IMR-90 (cell line): ENCODE data around the gene GNG8. TPM values are rescaled to one million over a fixed set of nuclear protein-coding genes. Genes with fewer than 3 reads are reported as not detected.

ENCODE experiments used
- ATAC-seq: fragments of 200-7000 bp; cut with Tn5 transposase; 2 replicates; pipeline ENCODE4 v1.9.1; 2020; ENCODE audit warnings: low read depth, mild to moderate bottlenecking, moderate library complexity
- Bru-seq: library from RNA; stranded (reverse); fragments of 400-500 nt; gene quantifications from one replicate; lab custom pipeline; 2021; lab: Mats Ljungman, UMichigan
- BruChase-seq, 2 experiments: library from RNA; stranded (reverse); fragments of 400-500 nt; gene quantifications; one replicate each; lab custom pipeline; 2021; lab: Mats Ljungman, UMichigan
- BruUV-seq: library from RNA; stranded (reverse); fragments of 400-500 nt; replicated peaks from 2 replicates; lab custom pipeline; 2021; lab: Mats Ljungman, UMichigan
- CTCF ChIA-PET: fragments of 300-600 bp; formaldehyde crosslinking; extraction: SDS; loops from one replicate; lab custom pipeline; 2021; ENCODE audit warnings: antibody characterized with exemption; lab: Yijun Ruan, JAX
- POLR2A ChIA-PET: fragments of 300-600 bp; sonication (Branson Sonifier 250); formaldehyde crosslinking; loops from one replicate; lab custom pipeline; 2022; ENCODE audit warnings: antibody characterized with exemption; ENCODE audit not compliant: unreplicated experiment; lab: Charles Lee
- DNase-seq: peaks from one replicate; pipeline ENCODE4 v3.0.0; 2013
- H2AFZ ChIP-seq: replicated peaks from 2 replicates; pipeline ENCODE3; 2013; ENCODE audit warnings: low read length, mild to moderate bottlenecking; ENCODE audit not compliant: poor library complexity
- H2AK5ac ChIP-seq: 2 replicates; pipeline ENCODE4 v1.6.1; 2013; ENCODE audit warnings: low read depth, low read length, inconsistent platforms
- H2AK9ac ChIP-seq: replicated peaks from 2 replicates; pipeline ENCODE3; 2013; ENCODE audit warnings: mild to moderate bottlenecking, low read depth, low read length, moderate library complexity; ENCODE audit not compliant: poor library complexity
- H2BK120ac ChIP-seq: 2 replicates; pipeline ENCODE4 v1.6.1; 2013; ENCODE audit warnings: low read depth, low read length, inconsistent platforms
- H2BK15ac ChIP-seq: 3 replicates; pipeline ENCODE4 v1.6.1; 2013; ENCODE audit warnings: low read depth, low read length, inconsistent platforms
- H2BK20ac ChIP-seq: 2 replicates; pipeline ENCODE4 v1.6.1; 2013; ENCODE audit warnings: low read depth, mild to moderate bottlenecking, inconsistent platforms, low read length, moderate library complexity
- H2BK5ac ChIP-seq: 2 replicates; pipeline ENCODE4 v1.6.1; 2013; ENCODE audit warnings: mild to moderate bottlenecking, low read depth, low read length, inconsistent platforms; ENCODE audit not compliant: poor library complexity, severe bottlenecking
- H3K14ac ChIP-seq: replicated peaks from 2 replicates; pipeline ENCODE4 v1.6.1; 2013; ENCODE audit warnings: low read depth, low read length, inconsistent platforms
- H3K18ac ChIP-seq: 2 replicates; pipeline ENCODE4 v1.6.1; 2013; ENCODE audit warnings: low read depth, low read length, control low read depth
- H3K23ac ChIP-seq: 2 replicates; pipeline ENCODE4 v1.6.1; 2013; ENCODE audit warnings: low read depth, low read length, inconsistent platforms
- H3K27ac ChIP-seq: 2 replicates; pipeline ENCODE4 v1.5.1; 2013; ENCODE audit warnings: mild to moderate bottlenecking, control low read depth, low read length; ENCODE audit not compliant: insufficient read depth
- H3K27me3 ChIP-seq: 2 replicates; pipeline ENCODE4 v1.6.1; 2013; ENCODE audit warnings: low read length; ENCODE audit not compliant: control insufficient read depth, insufficient read depth
- H3K36me3 ChIP-seq: 2 replicates; pipeline ENCODE4 v1.6.1; 2013; ENCODE audit warnings: low read length, mixed read lengths; ENCODE audit not compliant: control insufficient read depth, insufficient read depth
- H3K4ac ChIP-seq: 2 replicates; pipeline ENCODE4 v1.6.1; 2013; ENCODE audit warnings: low read depth, low read length, inconsistent platforms
- H3K4me1 ChIP-seq: 2 replicates; pipeline ENCODE4 v1.6.1; 2013; ENCODE audit warnings: low read length, mixed read lengths; ENCODE audit not compliant: control insufficient read depth, insufficient read depth
- H3K4me2 ChIP-seq: 2 replicates; pipeline ENCODE4 v1.6.1; 2013; ENCODE audit warnings: low read depth, mild to moderate bottlenecking, control low read depth, low read length, moderate library complexity
- H3K4me3 ChIP-seq: 2 replicates; pipeline ENCODE4 v1.5.1; 2013; ENCODE audit warnings: low read depth, mild to moderate bottlenecking, control low read depth, low read length, moderate library complexity; ENCODE audit not compliant: insufficient read depth
- H3K56ac ChIP-seq: 2 replicates; pipeline ENCODE4 v1.6.1; 2013; ENCODE audit warnings: low read length, inconsistent platforms; ENCODE audit not compliant: insufficient read depth; ENCODE audit errors: extremely low read depth
- H3K79me1 ChIP-seq, 2 experiments: 2 replicates each; pipeline ENCODE4 v1.6.1; 2013; ENCODE audit warnings: low read length in 2 of 2, inconsistent platforms in 1 of 2, low read depth in 1 of 2
- H3K9ac ChIP-seq: 2 replicates; pipeline ENCODE4 v1.6.1; 2013; ENCODE audit warnings: low read depth, low read length, control low read depth
- H3K9me1 ChIP-seq: 2 replicates; pipeline ENCODE4 v1.6.1; 2013; ENCODE audit warnings: low read length, inconsistent platforms; ENCODE audit not compliant: insufficient read depth
- H3K9me3 ChIP-seq: 2 replicates; pipeline ENCODE4 v1.6.1; 2013; ENCODE audit warnings: low read length; ENCODE audit not compliant: control insufficient read depth, insufficient read depth
- H4K20me1 ChIP-seq: 2 replicates; pipeline ENCODE4 v1.6.1; 2013; ENCODE audit warnings: low read length, inconsistent platforms; ENCODE audit not compliant: insufficient read depth
- H4K5ac ChIP-seq: 2 replicates; pipeline ENCODE4 v1.6.1; 2013; ENCODE audit warnings: mild to moderate bottlenecking, low read depth, low read length, control low read depth
- H4K8ac ChIP-seq, 2 experiments: 2 replicates each; pipeline ENCODE4 v1.6.1; 2013; ENCODE audit warnings: low read depth in 2 of 2, low read length in 2 of 2, control low read depth in 1 of 2, inconsistent platforms in 1 of 2
- H4K91ac ChIP-seq: 2 replicates; pipeline ENCODE4 v1.6.1; 2013; ENCODE audit warnings: low read depth, low read length, inconsistent platforms; ENCODE audit not compliant: insufficient read depth
- CHD1 ChIP-seq: IDR thresholded peaks from 2 replicates; pipeline ENCODE4 v1.6.1; 2012; ENCODE audit warnings: low read depth, low read length, improper control_type of control experiment
- FOS ChIP-seq: fragments of 150-350 bp; IDR thresholded peaks from 2 replicates; pipeline ENCODE4 v1.6.1; 2016; ENCODE audit warnings: low read depth, low read length
- MAZ ChIP-seq: IDR thresholded peaks from 2 replicates; pipeline ENCODE4 v1.6.1; 2012; ENCODE audit warnings: low read depth, mild to moderate bottlenecking, low read length, improper control_type of control experiment, moderate library complexity, borderline replicate concordance
- MXI1 ChIP-seq: IDR thresholded peaks from 2 replicates; pipeline ENCODE4 v1.6.1; 2012; ENCODE audit warnings: low read depth, mild to moderate bottlenecking, low read length, moderate library complexity, borderline replicate concordance
- NFE2L2 ChIP-seq: fragments of 150-350 bp; IDR thresholded peaks from 2 replicates; pipeline ENCODE4 v1.6.1; 2016; ENCODE audit warnings: low read depth, mild to moderate bottlenecking, low read length
- RAD21 ChIP-seq: IDR thresholded peaks from 2 replicates; pipeline ENCODE4 v1.6.1; 2012; ENCODE audit warnings: low read length, improper control_type of control experiment
- SMC3 ChIP-seq: fragments of 150-350 bp; IDR thresholded peaks from 2 replicates; pipeline ENCODE4 v1.6.1; 2016; ENCODE audit warnings: low read depth, mild to moderate bottlenecking, antibody characterized with exemption, low read length, moderate library complexity
- WGBS, 2 experiments: methylation state at CpG; one replicate each; pipeline versions ENCODE4 v1.1.5 to v1.1.7; 2013; ENCODE audit warnings: missing lambda C conversion rate in 2 of 2; ENCODE audit not compliant: insufficient read length in 1 of 2; ENCODE audit errors: extremely low coverage in 2 of 2; 5-methylcytosine and 5-hydroxymethylcytosine counted together
- dilution Hi-C: fragments of 300-500 bp; cut with HindIII; formaldehyde crosslinking; loops from one replicate; pipeline ENCODE4 v1.14.3; 2018; ENCODE audit warnings: low sequenced_read_pairs; ENCODE audit not compliant: unreplicated experiment
- in situ Hi-C: fragments of 300-500 bp; cut with MboI; formaldehyde crosslinking; loops from 3 replicates; pipeline ENCODE4 v1.14.3; 2019; ENCODE audit warnings: low sequenced_read_pairs, inconsistent platforms, mixed read lengths
- intact Hi-C: fragments of 100-400 bp; cut with micrococcal nuclease; formaldehyde crosslinking; loops from 2 replicates; pipeline ENCODE4 v1.10.0; 2022
- long read RNA-seq: library from polyadenylated mRNA; unstranded; transcript quantifications from one replicate; pipeline ENCODE4 v2.0.0, GENCODE V29; 2021; ENCODE audit not compliant: unreplicated experiment
- polyA plus RNA-seq, 3 experiments: library from polyadenylated mRNA; depleted of rRNA; stranded (reverse); fragments of >200 nt; gene quantifications; 2 replicates each; pipeline ENCODE4 v1.2.3, GENCODE V29; 2012; ENCODE audit warnings: low replicate concordance in 1 of 3
- total RNA-seq: library from RNA; depleted of rRNA; stranded (reverse); fragments of >200 nt; gene quantifications from 2 replicates; pipeline ENCODE4 v1.2.3, GENCODE V29; 2012; rRNA removed
- TF ChIP-seq, protein P1 (sequence below): fragments of 150-350 bp; IDR thresholded peaks from 2 replicates; pipeline ENCODE4 v1.6.1; 2017; ENCODE audit warnings: mild to moderate bottlenecking, antibody characterized with exemption, low read length, low read depth
- TF ChIP-seq, protein P2 (sequence below): conservative IDR thresholded peaks from 2 replicates; pipeline ENCODE4 v1.5.1; 2012; ENCODE audit warnings: mild to moderate bottlenecking, low read depth, low read length, improper control_type of control experiment

Gene GNG8
- total RNA-seq (not detected in 2 replicates), polyA plus RNA-seq (2012; rRNA removed) (not detected in 2 replicates), Bru-seq, nascent RNA (percentile 22 among the genes with signal in this experiment), BruChase-seq, experiment 1, labeled RNA remaining after a 6-hour chase (percentile 27 among the genes with signal in this experiment), BruChase-seq, experiment 2, labeled RNA remaining after a 2-hour chase (percentile 32 among the genes with signal in this experiment)
- polyA plus RNA-seq (2012; cell fraction: cytosol; rRNA removed) = not detected in 2 replicates
- not detected in 2 replicates for polyA plus RNA-seq (2012; cell fraction: nucleus; rRNA removed; ENCODE audit: low replicate concordance)
- long read RNA-seq = 0 reads

DNA sequence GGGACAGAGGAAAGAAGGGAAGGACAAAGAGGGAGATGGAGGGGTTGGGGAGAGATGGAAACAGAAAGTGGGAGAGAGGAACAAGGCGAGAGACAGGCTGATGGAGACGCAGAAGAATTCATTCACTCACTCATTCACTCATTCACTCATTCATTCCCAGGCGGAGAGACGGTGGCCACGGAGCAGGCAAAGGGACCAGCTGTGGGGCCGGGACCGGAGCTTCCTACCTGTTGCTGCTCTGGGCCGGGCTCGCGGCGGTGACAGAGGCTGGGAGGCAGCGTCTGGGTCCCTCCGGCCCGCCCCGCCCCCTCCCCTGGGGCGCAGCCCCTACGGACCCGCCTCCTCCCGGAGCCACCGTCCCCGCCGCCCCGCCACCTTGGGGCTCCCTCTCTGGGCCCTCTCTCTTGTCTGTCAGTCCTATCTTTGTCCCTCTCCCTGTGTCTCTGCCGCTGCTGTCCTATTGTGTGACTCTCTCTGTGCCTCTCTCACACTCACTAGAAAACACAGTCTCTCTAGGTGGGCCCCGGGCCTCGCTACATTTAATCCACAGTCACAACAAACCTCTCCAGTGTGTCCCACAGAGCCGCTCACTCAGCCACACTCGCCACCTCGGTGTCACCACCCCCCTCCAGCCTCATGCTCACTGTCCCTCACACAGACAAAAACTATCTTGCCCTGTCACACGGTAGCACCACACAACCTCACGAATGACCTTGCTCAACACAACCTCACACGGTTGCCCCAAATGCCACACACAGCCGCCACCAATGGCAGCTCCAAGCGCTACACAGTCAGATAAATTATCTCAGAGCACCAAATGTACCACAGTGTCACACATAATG, at the start of gene GNG8:
GNG8 (minus strand) TSS at position 283 of the 842 bp plus-strand sequence. CDS start 1,520 bp downstream, outside the sequence.
- DNase-seq = no peak
- dilution Hi-C loops = no loop called here

More for the DNA sequence above, at the start of gene GNG8:
- Histone ChIP-seq H3K9me1 (no peaks in the 10 kb centered on the region), H3K4ac (no peak within 1 kb of the TSS), H2BK20ac (no peak within 1 kb of the TSS), H2BK120ac (no peak within 1 kb of the TSS), H3K9me3 (no peaks in the 10 kb centered on the region), H3K79me1 (no peaks in the 10 kb centered on the region), H2AK9ac (peak within 1 kb of the TSS; percentile 72), H4K20me1 (peaks cover 4% of the 10 kb centered on the region; the same call in 1 of the 2 replicates), H3K36me3 (no peaks in the 10 kb centered on the region), H3K9ac (no peak within 1 kb of the TSS), H3K23ac (no peak within 1 kb of the TSS), H4K8ac (no peak within 1 kb of the TSS), H2AFZ (no peak within 1 kb of the TSS), H3K14ac (no peak within 1 kb of the TSS), H2BK15ac (no peak within 1 kb of the TSS), H3K56ac (no peak within 1 kb of the TSS), H2BK5ac (no peak within 1 kb of the TSS), H3K4me2 (no peak within 1 kb of the TSS), H2AK5ac (0 out of 2 replicates have a peak within 1 kb of the TSS, but pooled peaks have one; percentile 25), H3K4me3 (no peak within 1 kb of the TSS), H3K4me1 (peaks cover 10% of the 10 kb centered on the region), H3K27ac (no peak within 1 kb of the TSS), H3K27me3 (no peaks in the 10 kb centered on the region; the same call in 1 of the 2 replicates), H4K5ac (no peak within 1 kb of the TSS), H3K18ac (no peak within 1 kb of the TSS), H4K91ac (no peak within 1 kb of the TSS)
- TF ChIP-seq, protein P1, sequence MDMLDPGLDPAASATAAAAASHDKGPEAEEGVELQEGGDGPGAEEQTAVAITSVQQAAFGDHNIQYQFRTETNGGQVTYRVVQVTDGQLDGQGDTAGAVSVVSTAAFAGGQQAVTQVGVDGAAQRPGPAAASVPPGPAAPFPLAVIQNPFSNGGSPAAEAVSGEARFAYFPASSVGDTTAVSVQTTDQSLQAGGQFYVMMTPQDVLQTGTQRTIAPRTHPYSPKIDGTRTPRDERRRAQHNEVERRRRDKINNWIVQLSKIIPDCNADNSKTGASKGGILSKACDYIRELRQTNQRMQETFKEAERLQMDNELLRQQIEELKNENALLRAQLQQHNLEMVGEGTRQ = no peak
- TF ChIP-seq NFE2L2 (no peak), SMC3 (no peak), FOS (no peak), RAD21 (no peak), MXI1 (no peak), MAZ (no peak), CHD1 (no peak)
- TF ChIP-seq, protein P2, sequence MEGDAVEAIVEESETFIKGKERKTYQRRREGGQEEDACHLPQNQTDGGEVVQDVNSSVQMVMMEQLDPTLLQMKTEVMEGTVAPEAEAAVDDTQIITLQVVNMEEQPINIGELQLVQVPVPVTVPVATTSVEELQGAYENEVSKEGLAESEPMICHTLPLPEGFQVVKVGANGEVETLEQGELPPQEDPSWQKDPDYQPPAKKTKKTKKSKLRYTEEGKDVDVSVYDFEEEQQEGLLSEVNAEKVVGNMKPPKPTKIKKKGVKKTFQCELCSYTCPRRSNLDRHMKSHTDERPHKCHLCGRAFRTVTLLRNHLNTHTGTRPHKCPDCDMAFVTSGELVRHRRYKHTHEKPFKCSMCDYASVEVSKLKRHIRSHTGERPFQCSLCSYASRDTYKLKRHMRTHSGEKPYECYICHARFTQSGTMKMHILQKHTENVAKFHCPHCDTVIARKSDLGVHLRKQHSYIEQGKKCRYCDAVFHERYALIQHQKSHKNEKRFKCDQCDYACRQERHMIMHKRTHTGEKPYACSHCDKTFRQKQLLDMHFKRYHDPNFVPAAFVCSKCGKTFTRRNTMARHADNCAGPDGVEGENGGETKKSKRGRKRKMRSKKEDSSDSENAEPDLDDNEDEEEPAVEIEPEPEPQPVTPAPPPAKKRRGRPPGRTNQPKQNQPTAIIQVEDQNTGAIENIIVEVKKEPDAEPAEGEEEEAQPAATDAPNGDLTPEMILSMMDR = no peak
- CTCF ChIA-PET = no interaction called here
- POLR2A ChIA-PET = no interaction called here
- BruUV-seq = no TSS peak
- whole genome bisulfite sequencing, 2 experiments = 46% methylated on average over 6 of the region's 34 CpGs; no CpG with 5 or more reads in 1 of the 2 experiments
- intact Hi-C loops = no loop called here
- in situ Hi-C loops = no loop called here
- no peak for ATAC-seq
